ENCODE results near the gene SPATA13.
A peak's percentile ranks its signal among the peaks of the same experiment; 100 is the strongest.
"Not testable (repeated sequence)": the region's sequence is repeated elsewhere in the genome, so short reads cannot be mapped to it uniquely, and the experiment has no call there.

Gene SPATA13

GRCh38 chr13:24160458-24161009, at the start of gene SPATA13:
Gene SPATA13 (plus strand): TSS chr13:24160720. CDS start chr13:24222930, 62,210 bp downstream.
- peak; percentile 68 to 92 for DNase-seq

- DNase-seq: no peak
Observed at GRCh38 chr13:24112791-24113190, 47.7 kb upstream of the SPATA13 start.

- no peak for DNase-seq
Observed at GRCh38 chr13:24115671-24116070, 44.8 kb upstream of the SPATA13 start.

- DNase-seq: no peak
Observed at GRCh38 chr13:24116131-24116530, 44.4 kb upstream of the SPATA13 start.

DNA sequence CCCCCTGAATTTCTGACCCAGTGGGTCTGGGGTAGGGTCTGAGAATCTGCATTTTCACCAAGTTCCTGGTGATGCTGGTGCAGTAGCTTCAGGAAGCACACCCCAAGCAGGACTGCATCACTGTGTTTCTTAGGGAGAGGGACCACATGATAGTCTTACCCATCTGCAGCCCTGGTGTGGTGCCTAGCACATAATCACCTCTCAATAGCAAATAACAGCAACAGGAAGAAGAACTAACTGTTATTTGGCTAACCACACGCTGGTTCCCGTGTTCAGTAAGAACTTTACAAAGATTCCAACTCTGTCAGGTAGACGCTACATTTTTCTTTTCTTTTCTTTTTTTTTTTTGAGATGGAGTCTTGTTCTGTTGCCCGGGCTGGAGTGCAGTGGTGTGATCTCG, 41.9 kb upstream of the SPATA13 start:
- no peak for DNase-seq

DNA sequence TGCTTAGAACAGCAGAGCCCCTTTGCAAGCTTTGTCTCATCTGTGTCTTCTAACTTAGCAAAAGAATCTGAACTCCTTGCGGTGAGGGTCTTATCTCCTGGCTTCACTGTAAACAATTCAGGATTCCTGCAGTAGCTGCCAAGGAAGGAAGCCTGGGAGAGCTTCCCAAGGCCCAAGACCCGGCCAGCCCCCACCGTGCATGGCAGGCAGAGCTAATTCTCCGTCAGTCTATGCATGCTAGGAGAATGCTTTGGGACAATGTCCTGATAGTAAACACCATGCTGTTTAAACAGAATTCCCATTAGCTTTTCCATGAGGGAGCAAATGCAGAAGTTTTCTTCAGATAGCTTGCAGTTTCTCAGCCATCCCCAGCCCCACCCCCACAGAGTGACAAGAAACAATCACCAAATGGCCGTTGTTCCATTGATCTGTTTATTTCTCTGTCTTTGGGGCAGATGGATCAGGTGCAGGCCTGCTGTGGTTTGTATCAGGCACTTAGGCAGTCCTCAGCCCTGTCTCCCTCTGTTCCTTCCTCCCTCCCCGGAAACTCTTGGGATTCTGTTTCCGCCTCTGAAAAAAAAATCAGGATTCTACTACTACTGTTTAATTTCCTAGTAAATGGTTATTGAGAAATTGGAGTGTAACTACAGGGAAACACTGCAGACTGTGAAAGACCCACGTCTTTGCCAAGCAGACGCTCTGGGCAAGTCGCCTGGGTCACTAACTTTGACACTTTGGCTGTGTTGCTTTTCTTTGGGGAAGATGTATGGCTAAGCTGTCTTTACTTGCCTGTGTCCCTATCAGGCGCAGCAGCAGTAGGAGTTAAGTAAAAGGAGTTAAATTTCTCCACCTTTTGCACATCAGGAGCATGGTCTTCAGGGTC, 40.7 kb upstream of the SPATA13 start:
- no peak for DNase-seq

DNA sequence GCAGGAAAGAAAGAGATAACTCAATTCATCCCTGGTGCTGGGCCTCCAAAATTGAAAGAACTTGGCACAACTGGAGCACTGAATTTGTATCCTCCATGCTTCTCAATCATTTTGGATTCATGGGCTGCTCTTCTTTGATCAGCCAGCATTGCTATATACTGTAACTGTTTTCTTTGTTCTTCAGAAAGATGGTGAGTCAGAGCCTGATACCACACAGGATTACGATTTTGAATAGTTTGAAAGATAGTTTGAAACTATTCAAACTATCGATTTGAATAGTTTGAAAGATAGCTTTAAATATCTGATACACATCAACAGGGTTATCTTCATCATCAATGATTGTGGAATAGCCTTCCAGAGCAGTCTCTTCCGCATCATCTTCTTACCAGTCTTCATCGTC, 38.5 kb upstream of the SPATA13 start:
- not testable (repeated sequence) for DNase-seq

DNA sequence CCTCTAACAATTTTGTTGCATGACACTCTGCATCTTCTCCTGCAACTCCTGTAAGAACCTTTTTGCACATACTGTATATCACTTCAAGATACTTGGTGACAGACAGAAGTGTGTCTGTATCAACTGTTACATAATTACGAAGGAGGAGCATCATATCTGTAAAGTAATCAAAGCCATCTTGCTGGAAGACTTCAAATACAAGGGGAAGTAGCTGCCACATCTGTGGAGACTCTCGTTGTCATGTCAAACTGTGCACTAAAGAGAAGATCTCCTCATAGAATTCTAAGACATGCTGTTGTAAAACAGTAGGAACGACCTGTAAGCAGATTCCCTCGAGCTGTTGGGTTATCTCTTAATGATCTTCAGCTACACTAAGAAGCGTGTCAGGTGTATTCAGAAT, 38.0 kb upstream of the SPATA13 start:
- no peak for DNase-seq

DNA sequence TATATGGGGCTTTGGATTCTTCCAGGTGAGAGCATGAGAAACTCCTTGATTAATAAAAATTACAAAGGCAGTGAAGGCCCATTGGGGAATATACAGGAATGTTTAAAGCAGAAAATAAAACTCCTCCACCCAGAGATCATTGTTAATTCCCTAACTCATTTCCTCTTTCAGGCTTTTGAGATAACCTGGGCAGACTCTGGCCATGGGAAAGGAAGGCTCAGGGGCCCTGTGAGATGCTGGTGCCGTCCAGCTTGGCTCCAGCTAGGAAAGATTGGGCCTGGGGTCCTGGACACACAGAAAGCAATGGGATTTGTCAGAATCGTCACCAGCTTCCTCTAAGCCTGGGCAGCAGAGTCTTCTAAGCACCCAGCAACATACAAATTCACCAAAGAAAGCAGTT, 36.8 kb upstream of the SPATA13 start:
- DNase-seq: no peak

DNA sequence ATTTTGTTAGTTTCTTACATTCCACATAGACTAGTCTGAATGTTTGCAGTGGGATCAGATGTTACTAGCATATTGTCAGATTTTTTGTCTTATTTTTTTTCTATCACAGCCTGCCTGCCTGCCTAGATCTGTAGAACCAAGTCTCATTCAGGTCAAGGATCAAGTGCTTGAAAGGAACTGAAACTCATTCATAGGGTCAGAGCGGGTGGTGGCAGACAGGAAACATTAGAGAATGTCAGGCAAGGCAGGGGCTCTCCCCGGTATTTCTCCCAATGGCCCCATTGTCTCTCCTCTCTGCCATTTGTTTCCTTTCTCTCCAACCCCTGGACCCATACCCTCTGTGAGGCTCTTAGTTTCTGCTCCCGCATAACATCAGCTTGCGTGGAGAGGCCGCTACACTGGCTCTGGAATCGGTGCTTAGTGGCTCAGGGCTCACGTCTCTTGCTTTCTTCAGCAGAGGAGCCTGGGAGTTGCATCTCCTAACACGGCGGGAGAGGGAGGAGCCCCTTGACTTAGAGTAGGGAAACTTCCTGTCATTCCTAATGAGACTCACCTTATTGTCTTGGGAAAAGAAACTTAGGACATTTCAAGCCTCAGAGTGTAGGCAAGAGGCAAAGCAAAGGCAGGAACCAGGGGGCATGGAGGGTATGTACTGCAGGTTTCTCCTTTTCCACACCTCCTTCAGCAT, 35.6 kb upstream of the SPATA13 start:
- no peak for DNase-seq

DNA sequence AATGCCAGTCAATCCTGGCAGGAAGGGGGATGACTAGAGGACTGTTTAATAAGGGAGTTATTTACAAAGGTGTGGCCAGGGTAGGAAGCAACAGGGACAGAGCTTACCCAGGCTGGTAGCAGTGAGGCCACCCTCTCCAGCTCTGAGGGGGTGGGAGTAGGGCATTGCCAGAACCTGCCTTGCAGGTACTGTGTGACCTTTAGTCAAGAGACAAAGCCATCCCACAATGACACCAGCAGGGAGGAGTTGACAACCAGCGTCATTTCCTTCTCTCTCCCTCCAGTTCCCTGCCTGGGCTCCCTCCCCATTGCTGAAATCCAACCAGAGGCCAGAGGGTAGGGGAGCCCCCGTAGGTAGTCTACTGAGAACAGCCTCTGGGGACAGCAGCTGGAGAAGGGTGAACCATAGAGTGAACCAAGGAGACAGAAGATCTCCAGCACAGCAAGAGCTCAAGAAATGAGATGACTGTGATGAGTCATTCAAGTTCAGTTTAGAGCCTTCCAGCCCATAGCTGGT, 33.3 kb upstream of the SPATA13 start:
- no peak for DNase-seq

- DNase-seq: no peak
Observed at GRCh38 chr13:24128112-24128511, 32.4 kb upstream of the SPATA13 start.

DNA sequence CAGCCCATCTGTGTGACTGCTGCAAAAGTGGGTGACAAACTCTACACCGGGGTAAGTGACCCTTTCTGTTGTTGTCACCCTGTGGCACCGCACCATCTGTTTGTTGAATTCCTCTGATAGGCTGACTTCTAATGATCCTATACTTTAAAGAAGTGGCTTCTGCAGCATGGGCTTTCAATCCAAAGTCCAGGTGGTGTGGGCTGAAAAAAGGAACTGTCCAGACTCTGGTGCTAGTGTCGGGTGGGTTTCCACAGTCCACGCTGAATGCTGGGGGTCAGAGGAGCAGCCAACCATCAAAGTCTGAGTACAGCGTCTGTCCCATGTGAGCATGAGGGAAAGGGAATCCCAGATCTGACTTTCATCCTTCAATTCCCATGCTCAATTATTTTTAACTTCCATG, 31.6 kb upstream of the SPATA13 start:
- DNase-seq: no peak

GRCh38 chr13:24129914-24130774, 30.4 kb upstream of the SPATA13 start:
- no peak for DNase-seq

- DNase-seq: no peak
Observed at GRCh38 chr13:24131749-24132148, 28.8 kb upstream of the SPATA13 start.

GRCh38 chr13:24133021-24133795, 27.3 kb upstream of the SPATA13 start:
- no peak for DNase-seq

- DNase-seq: peak in 1 of 2 experiments; percentile 15
Observed at GRCh38 chr13:24134231-24134630, 26.3 kb upstream of the SPATA13 start.

- no peak for DNase-seq
Observed at GRCh38 chr13:24134757-24135156, 25.8 kb upstream of the SPATA13 start.

DNA sequence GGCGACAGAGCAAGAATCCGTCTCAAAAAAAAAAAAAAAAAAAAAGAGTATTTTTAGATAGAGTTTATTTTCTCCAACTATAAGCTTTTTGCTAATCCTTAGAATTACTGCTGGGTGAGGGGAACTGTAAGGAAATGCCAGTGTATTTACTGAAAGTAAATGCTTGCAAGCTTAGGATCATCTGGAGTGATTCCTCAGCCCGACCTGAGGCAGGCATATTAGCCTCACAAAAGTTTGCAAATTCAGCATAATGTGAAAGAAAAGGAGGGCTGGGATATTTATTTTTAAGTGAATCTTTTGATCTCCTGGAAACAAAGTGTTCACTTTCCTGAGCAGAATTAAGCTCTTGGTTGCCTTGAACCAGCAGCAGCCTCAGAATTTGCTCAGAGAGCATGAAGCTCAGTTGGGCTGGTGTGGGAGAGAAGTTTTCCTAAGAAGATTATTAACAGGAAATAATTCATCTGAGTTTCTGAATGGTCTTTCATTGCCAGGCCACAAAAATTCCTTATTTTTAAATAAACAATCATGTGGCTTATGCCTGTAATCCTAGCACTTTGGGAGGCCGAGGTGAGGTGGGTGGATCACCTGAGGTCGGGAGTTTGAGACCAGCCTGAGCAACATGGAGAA, 24.7 kb upstream of the SPATA13 start:
- no peak for DNase-seq

DNA sequence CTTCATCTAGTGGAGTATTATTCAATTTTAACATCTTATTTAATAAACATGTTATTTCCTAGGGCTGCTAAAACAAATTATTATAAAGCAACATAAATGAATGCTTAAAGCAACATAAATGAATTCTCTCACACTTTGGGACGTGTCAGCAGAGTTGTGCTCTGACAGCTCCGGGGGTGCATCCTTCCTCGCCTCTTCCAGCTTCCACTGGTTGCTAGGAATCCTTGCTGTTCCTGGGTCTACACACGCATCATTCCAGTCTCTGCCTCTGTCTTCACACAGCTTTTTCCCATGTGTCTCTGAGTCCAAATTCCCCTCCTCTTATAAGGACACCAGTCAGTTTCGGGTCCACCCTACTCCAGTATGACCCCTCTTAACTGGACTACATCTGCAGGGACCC, 21.6 kb upstream of the SPATA13 start:
- no peak for DNase-seq

DNA sequence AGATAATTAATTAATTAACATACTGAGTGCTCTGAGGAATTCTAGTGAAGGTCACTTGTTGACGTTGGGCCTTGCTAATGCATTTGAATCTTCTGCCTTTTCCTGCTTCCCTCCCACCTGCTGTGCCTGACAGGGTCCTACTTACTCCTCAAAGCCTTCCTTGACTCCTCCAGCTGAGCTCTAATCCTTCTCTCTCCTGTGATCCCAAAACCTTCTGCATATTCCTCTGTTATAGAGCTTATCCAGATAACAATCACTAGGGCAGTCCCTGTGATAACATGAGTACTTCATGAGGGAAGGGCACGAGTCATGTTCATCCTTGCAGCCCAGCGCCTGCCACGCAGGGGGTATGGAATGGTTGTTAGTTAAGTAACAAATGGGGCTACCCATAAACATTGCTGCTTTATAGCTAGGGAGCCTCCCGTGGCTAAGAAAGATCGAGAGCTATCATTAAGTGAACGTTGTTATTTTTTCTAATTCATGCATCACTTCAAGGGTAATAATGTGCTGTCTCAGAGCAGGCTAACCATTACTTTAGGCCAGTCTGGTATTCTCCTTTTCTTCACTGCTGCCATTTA, 19.1 kb upstream of the SPATA13 start:
- no peak for DNase-seq
